Lung microvascular endothelial cell (primary cell): ENCODE results near the gene ME1. TPM values are rescaled to one million over a fixed set of nuclear protein-coding genes. Genes with fewer than 3 reads are reported as not detected.
"Not testable (repeated sequence)": the region's sequence is repeated elsewhere in the genome, so short reads cannot be mapped to it uniquely, and the experiment has no call there.

Experiments
- DNase-seq, 2 donors: peaks; one replicate each; pipeline versions ENCODE4 v3.0.0 to v3.0.0-alpha.2; 2010; ENCODE audit warnings: low read depth in 2 of 2
- total RNA-seq: library from RNA; depleted of rRNA; stranded (reverse); fragments of >200 nt; gene quantifications from 2 replicates; pipeline ENCODE4 v1.2.1, GENCODE V29; 2014

The ME1 gene
- total RNA-seq, 1 donor from 2014 or later: 2.2 TPM

- DNase-seq: no peak
Measured at GRCh38 chr6:83260577-83260976, 170.3 kb downstream of the ME1 start.

GRCh38 chr6:83258517-83258916, 172.3 kb downstream of the ME1 start:
- no peak for DNase-seq

- no peak for DNase-seq
Measured at GRCh38 chr6:83257791-83258190, 173.1 kb downstream of the ME1 start.

GRCh38 chr6:83256719-83257118, 174.1 kb downstream of the ME1 start:
- DNase-seq: not testable (repeated sequence)

GRCh38 chr6:83252719-83253118, 178.1 kb downstream of the ME1 start:
- DNase-seq: peak in 1 of 2 donors; percentile 51

- DNase-seq: no peak
Measured at GRCh38 chr6:83250235-83250634, 180.6 kb downstream of the ME1 start.

GRCh38 chr6:83247471-83247870, 183.4 kb downstream of the ME1 start:
- DNase-seq: peak in 1 of 2 donors; percentile 79

- DNase-seq: peak in 1 of 2 donors; percentile 2
Measured at GRCh38 chr6:83231146-83231545, 199.7 kb downstream of the ME1 start.

- peak in 1 of 2 donors; percentile 26 for DNase-seq
Measured at GRCh38 chr6:83226517-83226916, 204.3 kb downstream of the ME1 start.

- DNase-seq: peak; percentile 58 to 63
Measured at GRCh38 chr6:83221889-83222479, 208.9 kb downstream of the ME1 start.

GRCh38 chr6:83221276-83221675, 209.6 kb downstream of the ME1 start:
- DNase-seq: no peak

- no peak for DNase-seq
Measured at GRCh38 chr6:83220121-83220520, 210.7 kb downstream of the ME1 start.

GRCh38 chr6:83218646-83219045, 212.2 kb downstream of the ME1 start:
- no peak for DNase-seq

GRCh38 chr6:83216806-83217205, 214.0 kb downstream of the ME1 start:
- no peak for DNase-seq

GRCh38 chr6:83215131-83216047, 215.5 kb downstream of the ME1 start:
- DNase-seq: peak; percentile 84 to 86

- DNase-seq: no peak
Measured at GRCh38 chr6:83202031-83202430, 228.8 kb downstream of the ME1 start.

GRCh38 chr6:83199863-83200225, 231.0 kb downstream of the ME1 start:
- peak in 1 of 2 donors; percentile 90 for DNase-seq

- peak in 1 of 2 donors; percentile 47 for DNase-seq
Measured at GRCh38 chr6:83199173-83199862, 231.5 kb downstream of the ME1 start.

- peak in 1 of 2 donors; percentile 83 for DNase-seq
Measured at GRCh38 chr6:83198486-83199172, 232.2 kb downstream of the ME1 start.

- peak; percentile 42 to 43 for DNase-seq
Measured at GRCh38 chr6:83193747-83194566, 236.9 kb downstream of the ME1 start.
